Ecto neural progenitor cell (in vitro differentiated cells): Measurements from ENCODE around the gene GRM5.
A peak's percentile ranks its signal among the peaks of the same experiment; 100 is the strongest.
"Not testable (repeated sequence)": the region's sequence is repeated elsewhere in the genome, so short reads cannot be mapped to it uniquely, and the experiment has no call there.

Experiments
- DNase-seq: peaks from one replicate; pipeline ENCODE4 v3.0.0-alpha.2; 2018; ENCODE audit warnings: low spot score

Gene GRM5

GRCh38 chr11:89065651-89066201 lies at the start of gene GRM5:
GRM5 (minus strand) TSS chr11:89065982; CDS start chr11:89047872, 18,110 bp downstream.
- peak; percentile 53 for DNase-seq

GRCh38 chr11:89097956-89098355 lies 32.2 kb upstream of the GRM5 start:
- DNase-seq, result peak; percentile 40

- not testable (repeated sequence) for DNase-seq
Measured at GRCh38 chr11:89093806-89094205, 28.0 kb upstream of the GRM5 start.

- not testable (repeated sequence) for DNase-seq
Measured at GRCh38 chr11:89084951-89085350, 19.2 kb upstream of the GRM5 start.

GRCh38 chr11:89070911-89071310 lies 5.1 kb upstream of the GRM5 start:
- DNase-seq, result not testable (repeated sequence)

- DNase-seq, result no peak
Measured at GRCh38 chr11:89067264-89067663, 1.5 kb upstream of the GRM5 start.

- no peak for DNase-seq
Measured at GRCh38 chr11:89065066-89065465, 716 bp downstream of the GRM5 start.

- not testable (repeated sequence) for DNase-seq
Measured at GRCh38 chr11:89063481-89063951, 2.3 kb downstream of the GRM5 start.

- DNase-seq, result peak; percentile 57
Measured at GRCh38 chr11:89062771-89063298, 2.9 kb downstream of the GRM5 start.

GRCh38 chr11:89061839-89062238 lies 3.9 kb downstream of the GRM5 start:
- DNase-seq, result not testable (repeated sequence)

GRCh38 chr11:89057406-89057805 lies 8.4 kb downstream of the GRM5 start:
- not testable (repeated sequence) for DNase-seq

GRCh38 chr11:89052220-89052619 lies 13.6 kb downstream of the GRM5 start:
- no peak for DNase-seq

- DNase-seq, result not testable (repeated sequence)
Measured at GRCh38 chr11:89047159-89047558, 18.6 kb downstream of the GRM5 start.

GRCh38 chr11:89043861-89044588 lies 21.8 kb downstream of the GRM5 start:
- not testable (repeated sequence) for DNase-seq

- not testable (repeated sequence) for DNase-seq
Measured at GRCh38 chr11:89029671-89030070, 36.1 kb downstream of the GRM5 start.

GRCh38 chr11:89021339-89021738 lies 44.4 kb downstream of the GRM5 start:
- DNase-seq, result no peak

- not testable (repeated sequence) for DNase-seq
Measured at GRCh38 chr11:89019827-89020547, 45.8 kb downstream of the GRM5 start.

GRCh38 chr11:89016214-89016613 lies 49.6 kb downstream of the GRM5 start:
- no peak for DNase-seq

- DNase-seq, result no peak
Measured at GRCh38 chr11:89015614-89016013, 50.2 kb downstream of the GRM5 start.

GRCh38 chr11:89000852-89001251 lies 64.9 kb downstream of the GRM5 start:
- DNase-seq, result not testable (repeated sequence)

GRCh38 chr11:88979641-88980040 lies 86.1 kb downstream of the GRM5 start:
- DNase-seq, result no peak

- not testable (repeated sequence) for DNase-seq
Measured at GRCh38 chr11:88978992-88979391, 86.8 kb downstream of the GRM5 start.

GRCh38 chr11:88975441-88975840 lies 90.3 kb downstream of the GRM5 start:
- DNase-seq, result not testable (repeated sequence)
